Prostate gland (tissue), 2 donors: Measurements from ENCODE around the gene ITPR1.

ENCODE experiments used
- POLR2AphosphoS5 ChIP-seq: sonication (generic); formaldehyde crosslinking; IDR thresholded peaks from one replicate; pipeline ENCODE4 v1.6.1; 2017; ENCODE audit warnings: antibody characterized with exemption
- TF ChIP-seq, protein P1 (sequence below), 4 experiments: fragments of 200-600 bp in 2 of 4; fragments of 450-650 bp in 2 of 4; sonication (generic) in 2 of 4; IDR thresholded peaks; 1 replicate in 3 of 4; 2 replicates in 1 of 4; pipeline ENCODE4 v1.5.1; 2016 to 2019; ENCODE audit warnings: antibody characterized with exemption in 4 of 4, mild to moderate bottlenecking in 2 of 4, moderate library complexity in 2 of 4

DNA sequence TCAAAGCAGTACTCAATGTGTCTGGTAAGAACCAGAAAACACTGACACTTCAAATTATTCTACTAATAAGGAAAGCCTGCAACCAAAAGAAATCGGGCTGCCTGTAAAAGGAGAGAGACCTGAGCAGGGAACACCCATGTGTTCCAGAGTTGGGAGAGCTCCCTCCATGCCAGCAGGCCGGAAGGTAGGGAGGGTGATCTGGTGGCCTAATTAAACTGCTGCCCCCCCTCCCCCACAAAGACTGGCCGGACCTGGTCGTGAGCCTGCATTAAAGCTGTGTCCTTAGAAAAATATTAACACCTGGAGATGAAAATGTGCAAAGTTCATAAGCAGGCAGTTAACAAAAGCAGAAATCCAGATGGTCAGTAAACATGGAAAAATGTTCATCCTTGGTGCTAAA lies 315.5 kb downstream of the ITPR1 start:
- TF ChIP-seq, protein P1, sequence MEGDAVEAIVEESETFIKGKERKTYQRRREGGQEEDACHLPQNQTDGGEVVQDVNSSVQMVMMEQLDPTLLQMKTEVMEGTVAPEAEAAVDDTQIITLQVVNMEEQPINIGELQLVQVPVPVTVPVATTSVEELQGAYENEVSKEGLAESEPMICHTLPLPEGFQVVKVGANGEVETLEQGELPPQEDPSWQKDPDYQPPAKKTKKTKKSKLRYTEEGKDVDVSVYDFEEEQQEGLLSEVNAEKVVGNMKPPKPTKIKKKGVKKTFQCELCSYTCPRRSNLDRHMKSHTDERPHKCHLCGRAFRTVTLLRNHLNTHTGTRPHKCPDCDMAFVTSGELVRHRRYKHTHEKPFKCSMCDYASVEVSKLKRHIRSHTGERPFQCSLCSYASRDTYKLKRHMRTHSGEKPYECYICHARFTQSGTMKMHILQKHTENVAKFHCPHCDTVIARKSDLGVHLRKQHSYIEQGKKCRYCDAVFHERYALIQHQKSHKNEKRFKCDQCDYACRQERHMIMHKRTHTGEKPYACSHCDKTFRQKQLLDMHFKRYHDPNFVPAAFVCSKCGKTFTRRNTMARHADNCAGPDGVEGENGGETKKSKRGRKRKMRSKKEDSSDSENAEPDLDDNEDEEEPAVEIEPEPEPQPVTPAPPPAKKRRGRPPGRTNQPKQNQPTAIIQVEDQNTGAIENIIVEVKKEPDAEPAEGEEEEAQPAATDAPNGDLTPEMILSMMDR (IDR thresholded peaks at IDR 0.05): no peak
- no peak for TF ChIP-seq POLR2AphosphoS5
